ENCODE data around the gene ZCCHC24. TPM values are rescaled to one million over a fixed set of nuclear protein-coding genes. Genes with fewer than 3 reads are reported as not detected.

ZCCHC24 gene
- total RNA-seq, 1 donor from 2014 or later = 1.6 TPM

DNA sequence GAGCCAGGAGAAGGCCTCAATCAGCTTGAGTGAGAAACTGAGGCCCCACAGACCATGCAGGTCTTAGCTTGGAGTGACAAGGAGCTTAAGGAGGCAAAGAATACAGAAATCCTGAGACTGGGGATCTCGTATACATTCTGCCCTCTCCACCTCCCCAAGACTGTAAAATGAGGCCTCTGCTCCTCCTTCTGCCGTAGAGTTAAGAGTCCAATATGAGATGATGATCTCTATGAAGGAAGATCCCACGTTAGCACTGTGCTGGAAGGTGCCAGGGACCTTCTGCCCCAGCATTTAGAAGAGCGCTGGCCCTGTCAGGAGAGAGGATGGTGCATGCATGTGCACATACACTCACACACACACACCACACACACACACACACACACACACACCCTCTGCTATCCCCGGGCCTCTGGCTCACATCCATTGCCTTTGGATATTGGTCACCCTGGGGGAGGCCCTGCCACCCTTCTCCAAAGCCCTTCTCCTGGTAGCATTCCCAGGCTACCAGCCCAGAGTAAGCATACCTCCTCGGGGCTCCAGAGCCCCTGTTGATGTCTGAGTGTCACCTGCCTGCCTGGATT lies 15.0 kb downstream of the ZCCHC24 start:
- peaks cover 5% of the 10 kb centered on the region for H3K4me1 Mint-ChIP-seq (ENCODE audit: low read depth)
- H3K9me3 Mint-ChIP-seq (ENCODE audit: low read depth) = no peaks in the 10 kb centered on the region
- TF ChIP-seq, protein P1, sequence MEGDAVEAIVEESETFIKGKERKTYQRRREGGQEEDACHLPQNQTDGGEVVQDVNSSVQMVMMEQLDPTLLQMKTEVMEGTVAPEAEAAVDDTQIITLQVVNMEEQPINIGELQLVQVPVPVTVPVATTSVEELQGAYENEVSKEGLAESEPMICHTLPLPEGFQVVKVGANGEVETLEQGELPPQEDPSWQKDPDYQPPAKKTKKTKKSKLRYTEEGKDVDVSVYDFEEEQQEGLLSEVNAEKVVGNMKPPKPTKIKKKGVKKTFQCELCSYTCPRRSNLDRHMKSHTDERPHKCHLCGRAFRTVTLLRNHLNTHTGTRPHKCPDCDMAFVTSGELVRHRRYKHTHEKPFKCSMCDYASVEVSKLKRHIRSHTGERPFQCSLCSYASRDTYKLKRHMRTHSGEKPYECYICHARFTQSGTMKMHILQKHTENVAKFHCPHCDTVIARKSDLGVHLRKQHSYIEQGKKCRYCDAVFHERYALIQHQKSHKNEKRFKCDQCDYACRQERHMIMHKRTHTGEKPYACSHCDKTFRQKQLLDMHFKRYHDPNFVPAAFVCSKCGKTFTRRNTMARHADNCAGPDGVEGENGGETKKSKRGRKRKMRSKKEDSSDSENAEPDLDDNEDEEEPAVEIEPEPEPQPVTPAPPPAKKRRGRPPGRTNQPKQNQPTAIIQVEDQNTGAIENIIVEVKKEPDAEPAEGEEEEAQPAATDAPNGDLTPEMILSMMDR (IDR thresholded peaks at IDR 0.05; ENCODE audit: unreplicated experiment) = no peak
- peaks cover 4% of the 10 kb centered on the region for H3K36me3 Mint-ChIP-seq (ENCODE audit: insufficient read depth)
- H3K27ac Mint-ChIP-seq = no peak overlapping the region
- DNase-seq (ENCODE audit: low spot score, unreplicated experiment) = no peak
- peaks cover 5% of the 10 kb centered on the region for H3K27me3 Mint-ChIP-seq
- H3K4me3 Mint-ChIP-seq (ENCODE audit: low read depth) = no peak overlapping the region

DNA sequence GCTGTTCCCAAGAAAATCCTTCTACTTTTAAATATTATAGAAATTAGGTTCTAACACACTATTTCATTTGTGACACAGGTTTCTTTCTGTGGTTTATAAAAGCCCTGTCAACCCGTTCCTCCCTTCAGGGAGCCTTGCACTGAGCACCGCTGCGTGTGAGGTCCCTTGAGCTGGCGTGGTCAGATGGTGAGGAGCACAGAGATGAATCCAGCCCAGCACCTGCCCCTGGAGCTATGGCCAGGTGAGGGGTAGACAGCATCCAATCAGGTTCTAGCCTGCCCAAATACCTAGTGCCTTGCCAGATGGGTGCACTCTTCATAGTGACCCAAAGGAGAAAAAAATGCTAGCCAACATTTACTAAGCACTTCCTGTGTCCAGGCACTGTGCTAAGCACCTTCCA lies 15.7 kb downstream of the ZCCHC24 start:
- TF ChIP-seq, protein P1 (IDR thresholded peaks at IDR 0.05; ENCODE audit: unreplicated experiment) = no peak
- DNase-seq (ENCODE audit: low spot score, unreplicated experiment) = no peak

GRCh38 chr10:79427965-79428364 lies 17.5 kb downstream of the ZCCHC24 start:
- DNase-seq (ENCODE audit: low spot score, unreplicated experiment) = no peak
- no peak overlapping the region for H3K27ac Mint-ChIP-seq
- no peaks in the 10 kb centered on the region for H3K9me3 Mint-ChIP-seq (ENCODE audit: low read depth)
- H3K4me3 Mint-ChIP-seq (ENCODE audit: low read depth) = no peak overlapping the region
- peaks cover 4% of the 10 kb centered on the region for H3K36me3 Mint-ChIP-seq (ENCODE audit: insufficient read depth)
- TF ChIP-seq, protein P1 (IDR thresholded peaks at IDR 0.05; ENCODE audit: unreplicated experiment) = no peak
- H3K4me1 Mint-ChIP-seq (ENCODE audit: low read depth) = peaks cover 6% of the 10 kb centered on the region
- peaks cover 5% of the 10 kb centered on the region for H3K27me3 Mint-ChIP-seq

More for the DNA sequence above, 15.7 kb downstream of the ZCCHC24 start:
- H3K4me1 Mint-ChIP-seq (ENCODE audit: low read depth) = peaks cover 4% of the 10 kb centered on the region
- no peaks in the 10 kb centered on the region for H3K9me3 Mint-ChIP-seq (ENCODE audit: low read depth)
- no peak overlapping the region for H3K27ac Mint-ChIP-seq
- H3K27me3 Mint-ChIP-seq = peaks cover 5% of the 10 kb centered on the region
- peaks cover 4% of the 10 kb centered on the region for H3K36me3 Mint-ChIP-seq (ENCODE audit: insufficient read depth)
- H3K4me3 Mint-ChIP-seq (ENCODE audit: low read depth) = no peak overlapping the region

GRCh38 chr10:79425074-79425532 lies 20.3 kb downstream of the ZCCHC24 start:
- Mint-ChIP-seq H3K9me3 (ENCODE audit: low read depth) (no peaks in the 10 kb centered on the region), H3K27me3 (peaks cover 3% of the 10 kb centered on the region), H3K4me1 (ENCODE audit: low read depth) (peaks cover 6% of the 10 kb centered on the region), H3K36me3 (ENCODE audit: insufficient read depth) (peaks cover 4% of the 10 kb centered on the region), H3K27ac (no peak overlapping the region), H3K4me3 (ENCODE audit: low read depth) (no peak overlapping the region)
- no peak for DNase-seq (ENCODE audit: low spot score, unreplicated experiment)
- TF ChIP-seq, protein P1 (IDR thresholded peaks at IDR 0.05; ENCODE audit: unreplicated experiment) = no peak

DNA sequence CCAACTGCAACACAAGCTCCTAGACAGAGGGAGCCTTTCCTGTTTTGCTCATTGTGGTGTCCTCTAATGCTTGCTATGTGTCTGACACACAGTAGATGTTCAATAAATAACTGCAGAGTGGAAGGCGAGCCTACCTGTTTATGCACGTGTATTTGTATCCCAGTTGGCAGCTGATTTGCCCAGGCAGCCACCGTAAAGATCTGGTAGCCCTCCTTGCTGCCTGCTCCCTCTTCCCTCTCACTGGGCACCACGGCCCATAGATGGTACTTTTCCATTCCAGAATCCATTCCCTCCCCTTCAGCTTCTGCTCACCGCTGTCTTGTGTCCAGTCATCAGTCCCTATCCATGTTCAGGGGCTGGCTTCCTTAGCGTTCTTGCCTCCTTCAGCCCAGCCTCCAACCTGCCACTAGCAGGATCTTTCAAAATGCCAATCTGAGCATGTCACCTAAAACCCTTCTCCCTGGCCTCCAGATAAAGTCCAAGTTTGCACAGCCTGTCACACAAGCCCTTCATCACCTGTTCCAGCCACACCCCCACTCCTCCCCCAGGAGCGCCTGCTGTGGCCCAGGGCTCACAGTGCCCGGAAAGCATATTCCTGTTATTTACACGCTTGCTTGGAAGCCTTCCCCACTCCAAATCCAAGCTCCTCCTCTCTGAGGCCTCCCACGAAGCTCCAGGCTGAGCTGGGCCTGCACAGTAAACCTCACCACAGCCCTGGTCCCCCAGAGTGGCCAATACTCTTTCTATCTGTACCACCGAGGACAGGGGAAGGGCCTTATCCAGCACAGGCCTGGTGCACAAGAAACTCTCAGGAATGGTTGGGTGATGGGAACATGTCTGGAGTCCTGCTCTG lies 21.0 kb downstream of the ZCCHC24 start:
- peaks cover 4% of the 10 kb centered on the region for H3K36me3 Mint-ChIP-seq (ENCODE audit: insufficient read depth)
- TF ChIP-seq, protein P1 (IDR thresholded peaks at IDR 0.05; ENCODE audit: unreplicated experiment) = no peak
- H3K27me3 Mint-ChIP-seq = peaks cover 3% of the 10 kb centered on the region
- peaks cover 6% of the 10 kb centered on the region for H3K4me1 Mint-ChIP-seq (ENCODE audit: low read depth)
- H3K4me3 Mint-ChIP-seq (ENCODE audit: low read depth) = no peak overlapping the region
- H3K9me3 Mint-ChIP-seq (ENCODE audit: low read depth) = no peaks in the 10 kb centered on the region
- no peak for DNase-seq (ENCODE audit: low spot score, unreplicated experiment)
- peak overlapping the region; percentile 58 for H3K27ac Mint-ChIP-seq

Measured in progenitor cell of endocrine pancreas (in vitro differentiated cells).